Pons (tissue), 1 donor: ENCODE data around the gene MAN2A2.

Experiments
- DNase-seq: peaks from one replicate; pipeline ENCODE4 v3.0.0-alpha.2; 2016; ENCODE audit warnings: low spot score

MAN2A2 gene

DNA sequence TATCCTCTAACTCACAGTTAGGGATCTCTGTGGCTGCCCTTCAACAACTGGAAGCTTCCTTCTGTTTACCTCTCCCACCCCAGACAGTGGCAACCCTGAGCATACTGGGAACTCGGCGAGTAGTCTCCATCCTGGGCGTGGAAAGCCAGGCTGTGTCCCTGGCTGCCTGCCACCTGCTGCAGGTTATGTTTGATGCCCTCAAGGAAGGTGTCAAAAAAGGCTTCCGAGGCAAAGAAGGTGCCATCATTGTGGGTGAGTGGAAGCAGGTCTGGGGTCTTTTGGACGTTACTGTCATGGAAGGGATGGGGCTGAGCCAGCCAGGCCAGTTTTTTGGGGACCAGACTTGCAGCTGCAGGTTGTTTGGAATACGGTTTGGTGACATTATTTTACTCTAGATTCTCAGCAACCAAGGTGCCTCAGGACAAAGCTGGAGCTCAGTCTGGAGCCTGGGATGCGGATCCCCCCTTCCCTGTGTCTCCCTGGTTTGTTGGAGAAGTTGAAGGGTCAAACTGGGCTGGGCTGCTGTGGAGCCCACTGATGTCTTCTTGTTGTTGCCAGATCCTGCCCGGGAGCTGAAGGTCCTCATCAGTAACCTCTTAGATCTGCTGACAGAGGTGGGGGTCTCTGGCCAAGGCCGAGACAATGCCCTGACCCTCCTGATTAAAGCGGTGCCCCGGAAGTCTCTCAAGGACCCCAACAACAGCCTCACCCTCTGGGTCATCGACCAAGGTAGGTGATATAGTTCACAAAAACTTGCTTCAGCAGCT is 39.4 kb downstream of the MAN2A2 start:
- DNase-seq: no peak

DNA sequence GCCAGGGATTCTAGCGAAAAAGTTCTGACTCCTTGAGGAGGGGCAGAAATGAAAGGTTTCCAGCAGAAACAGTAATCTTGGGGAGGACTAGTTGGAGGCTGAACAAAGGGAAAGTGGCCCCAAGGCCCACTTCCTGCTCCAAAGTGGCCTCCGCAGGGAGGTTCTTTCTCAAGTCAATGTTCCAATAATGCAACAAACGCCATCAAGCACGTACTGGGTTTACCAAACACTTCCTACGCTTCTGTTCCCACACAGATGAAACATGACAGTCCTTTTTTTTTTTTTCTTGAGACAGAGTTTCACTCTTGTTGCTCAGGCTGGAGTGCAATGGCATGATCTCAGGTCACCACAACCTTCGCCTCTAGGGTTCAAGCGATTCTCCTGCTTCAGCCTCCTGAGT is 42.0 kb downstream of the MAN2A2 start:
- DNase-seq: no peak

DNA sequence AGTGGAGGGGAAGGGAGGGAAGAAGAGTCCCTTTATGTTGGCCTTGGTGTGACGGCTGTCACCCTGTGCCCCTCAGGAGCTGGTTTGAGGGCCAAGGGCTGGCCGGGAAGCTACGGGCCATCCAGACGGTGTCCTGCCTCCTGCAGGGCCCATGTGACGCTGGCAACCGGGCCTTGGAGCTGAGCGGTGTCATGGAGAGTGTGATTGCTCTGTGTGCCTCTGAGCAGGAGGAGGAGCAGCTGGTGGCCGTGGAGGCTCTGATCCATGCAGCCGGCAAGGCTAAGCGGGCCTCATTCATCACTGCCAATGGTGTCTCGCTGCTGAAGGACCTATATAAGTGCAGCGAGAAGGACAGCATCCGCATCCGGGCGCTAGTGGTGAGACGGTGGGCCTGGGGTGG is 43.4 kb downstream of the MAN2A2 start:
- DNase-seq: no peak

DNA sequence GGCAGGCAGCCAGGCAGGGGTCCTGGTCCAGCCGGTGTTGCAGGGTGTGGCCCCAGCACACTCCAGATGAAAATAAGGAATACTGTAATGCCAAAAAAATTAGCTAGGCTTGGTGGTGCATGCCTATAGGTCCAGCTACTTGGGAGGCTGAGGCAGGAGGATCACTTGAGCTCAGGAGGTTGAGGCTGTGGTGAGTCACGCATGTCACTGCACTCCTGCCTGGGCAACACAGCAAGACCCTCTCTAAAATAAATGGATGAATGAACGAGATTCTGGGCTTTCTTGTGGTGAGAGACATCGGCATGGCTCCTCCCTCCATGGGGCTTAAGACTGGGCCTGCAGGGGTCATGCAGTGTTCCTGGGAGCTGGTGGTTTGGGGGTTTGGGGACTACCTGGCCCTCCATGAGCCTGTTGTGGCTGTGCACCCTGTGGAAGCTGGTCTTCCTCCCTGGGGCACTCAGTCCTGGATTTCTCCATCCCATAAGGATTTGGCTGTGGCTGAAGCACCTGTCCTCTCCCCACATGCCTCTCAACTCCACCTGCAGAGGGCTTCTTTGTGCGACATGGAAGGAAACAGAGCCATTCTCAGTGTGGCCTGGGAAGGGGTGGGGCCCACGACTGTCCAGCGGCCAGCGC is 44.0 kb downstream of the MAN2A2 start:
- no peak for DNase-seq

DNA sequence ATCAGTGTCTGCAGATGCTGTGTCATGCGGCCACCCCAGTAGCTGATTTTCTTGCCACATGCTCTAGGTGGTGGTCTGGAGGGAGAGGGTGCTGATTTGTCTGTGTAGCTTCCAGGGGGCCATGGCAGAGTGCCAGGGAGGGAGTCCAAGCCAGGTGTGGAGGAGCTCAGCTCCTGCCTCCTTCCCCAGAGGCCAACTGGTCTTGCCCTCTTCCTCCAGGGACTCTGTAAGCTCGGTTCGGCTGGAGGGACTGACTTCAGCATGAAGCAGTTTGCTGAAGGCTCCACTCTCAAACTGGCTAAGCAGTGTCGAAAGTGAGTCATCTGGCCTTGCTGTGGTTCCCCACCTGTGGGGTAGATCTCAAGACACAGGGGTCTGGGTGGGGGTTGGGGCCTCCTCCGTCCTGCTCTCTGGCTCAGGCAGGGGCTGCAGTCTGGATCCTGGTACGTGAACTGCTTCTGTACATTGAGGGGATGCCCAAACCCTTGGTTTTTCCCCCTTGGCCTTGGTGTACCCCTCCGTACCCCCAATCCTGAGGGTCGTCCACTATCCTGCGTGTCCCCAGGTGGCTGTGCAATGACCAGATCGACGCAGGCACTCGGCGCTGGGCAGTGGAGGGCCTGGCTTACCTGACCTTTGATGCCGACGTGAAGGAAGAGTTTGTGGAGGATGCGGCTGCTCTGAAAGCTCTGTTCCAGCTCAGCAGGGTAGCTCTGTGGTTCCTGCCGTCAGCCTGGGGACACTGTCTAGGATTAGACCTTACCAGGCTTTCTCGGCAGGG is 44.7 kb downstream of the MAN2A2 start:
- DNase-seq: no peak

DNA sequence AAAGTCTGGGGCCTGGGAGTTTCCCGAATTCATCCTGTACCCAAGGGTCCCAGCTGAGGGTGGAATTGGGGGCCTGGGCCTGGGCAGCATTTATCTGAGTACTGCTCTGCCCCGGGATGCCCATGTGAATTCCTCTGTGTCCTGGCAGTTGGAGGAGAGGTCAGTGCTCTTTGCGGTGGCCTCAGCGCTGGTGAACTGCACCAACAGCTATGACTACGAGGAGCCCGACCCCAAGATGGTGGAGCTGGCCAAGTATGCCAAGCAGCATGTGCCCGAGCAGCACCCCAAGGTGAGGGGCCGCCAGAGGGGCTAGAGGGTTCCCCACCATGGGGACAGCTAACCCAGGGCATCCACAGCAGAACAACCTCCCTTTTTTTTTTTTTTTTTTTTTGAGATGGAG is 45.4 kb downstream of the MAN2A2 start:
- DNase-seq: no peak

DNA sequence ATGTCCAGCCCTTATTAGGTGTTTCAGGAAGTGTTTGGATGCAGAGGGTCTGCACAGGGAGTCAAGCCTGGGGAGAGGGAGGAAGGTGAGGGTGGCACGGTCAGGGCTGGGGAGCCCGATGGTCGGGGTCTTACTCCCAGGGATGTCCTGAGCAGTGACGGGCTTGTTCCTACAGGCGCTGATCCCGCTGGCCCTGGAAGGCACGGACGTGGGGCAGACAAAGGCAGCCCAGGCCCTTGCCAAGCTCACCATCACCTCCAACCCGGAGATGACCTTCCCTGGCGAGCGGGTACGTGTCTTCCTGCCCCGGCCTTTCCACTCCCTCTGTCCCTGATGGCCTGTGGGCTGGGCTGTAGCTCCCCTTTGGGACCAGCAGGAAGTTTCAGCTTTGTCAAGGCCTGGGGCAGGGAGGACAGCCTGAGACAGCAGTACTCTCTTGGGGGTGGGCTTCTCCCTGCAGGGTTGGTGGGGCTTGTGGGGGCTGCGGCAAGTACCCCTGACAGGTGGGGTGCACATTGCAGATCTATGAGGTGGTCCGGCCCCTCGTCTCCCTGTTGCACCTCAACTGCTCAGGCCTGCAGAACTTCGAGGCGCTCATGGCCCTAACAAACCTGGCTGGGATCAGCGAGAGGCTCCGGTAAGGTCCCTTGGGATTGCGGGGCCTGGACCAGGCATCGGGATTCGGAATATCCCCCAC is 47.0 kb downstream of the MAN2A2 start:
- no peak for DNase-seq

DNA sequence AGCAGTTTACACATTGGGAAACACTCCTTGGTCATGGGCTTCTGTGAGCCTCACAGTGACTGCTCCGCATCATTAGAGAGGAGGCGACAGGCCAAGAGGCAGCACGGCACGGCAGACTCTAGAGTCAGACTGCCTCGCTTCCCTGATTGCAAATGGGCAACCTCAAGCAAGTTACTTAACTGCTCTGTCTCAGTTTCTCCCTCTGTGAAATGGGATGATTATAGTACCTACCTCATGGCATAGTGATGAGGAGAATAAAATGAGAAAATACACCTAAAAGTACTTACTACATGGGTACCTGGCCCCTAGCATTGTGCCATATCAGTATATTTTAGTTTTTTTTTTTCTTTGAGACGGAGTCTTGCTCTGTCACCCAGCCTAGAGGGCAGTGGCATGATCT is 47.6 kb downstream of the MAN2A2 start:
- DNase-seq: no peak

DNA sequence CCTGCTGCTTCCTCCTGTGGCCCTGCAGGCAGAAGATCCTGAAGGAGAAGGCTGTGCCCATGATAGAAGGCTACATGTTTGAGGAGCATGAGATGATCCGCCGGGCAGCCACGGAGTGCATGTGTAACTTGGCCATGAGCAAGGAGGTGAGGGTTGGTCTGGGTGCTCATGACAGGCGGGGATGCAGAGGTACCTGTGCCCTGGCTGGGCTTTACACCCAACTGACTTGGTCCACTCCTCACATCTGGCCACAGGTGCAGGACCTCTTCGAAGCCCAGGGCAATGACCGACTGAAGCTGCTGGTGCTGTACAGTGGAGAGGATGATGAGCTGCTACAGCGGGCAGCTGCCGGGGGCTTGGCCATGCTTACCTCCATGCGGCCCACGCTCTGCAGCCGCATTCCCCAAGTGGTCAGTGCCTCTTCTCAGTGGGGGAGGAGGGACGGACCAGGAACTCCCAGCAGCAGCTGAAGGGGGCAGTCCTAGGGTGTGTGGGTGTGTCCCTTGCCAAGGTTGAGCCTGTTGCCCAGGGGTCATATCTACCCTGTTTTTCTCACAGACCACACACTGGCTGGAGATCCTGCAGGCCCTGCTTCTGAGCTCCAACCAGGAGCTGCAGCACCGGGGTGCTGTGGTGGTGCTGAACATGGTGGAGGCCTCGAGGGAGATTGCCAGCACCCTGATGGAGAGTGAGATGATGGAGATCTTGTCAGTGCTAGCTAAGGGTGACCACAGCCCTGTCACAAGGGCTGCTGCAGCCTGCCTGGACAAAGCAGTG is 50.0 kb downstream of the MAN2A2 start:
- DNase-seq: no peak

DNA sequence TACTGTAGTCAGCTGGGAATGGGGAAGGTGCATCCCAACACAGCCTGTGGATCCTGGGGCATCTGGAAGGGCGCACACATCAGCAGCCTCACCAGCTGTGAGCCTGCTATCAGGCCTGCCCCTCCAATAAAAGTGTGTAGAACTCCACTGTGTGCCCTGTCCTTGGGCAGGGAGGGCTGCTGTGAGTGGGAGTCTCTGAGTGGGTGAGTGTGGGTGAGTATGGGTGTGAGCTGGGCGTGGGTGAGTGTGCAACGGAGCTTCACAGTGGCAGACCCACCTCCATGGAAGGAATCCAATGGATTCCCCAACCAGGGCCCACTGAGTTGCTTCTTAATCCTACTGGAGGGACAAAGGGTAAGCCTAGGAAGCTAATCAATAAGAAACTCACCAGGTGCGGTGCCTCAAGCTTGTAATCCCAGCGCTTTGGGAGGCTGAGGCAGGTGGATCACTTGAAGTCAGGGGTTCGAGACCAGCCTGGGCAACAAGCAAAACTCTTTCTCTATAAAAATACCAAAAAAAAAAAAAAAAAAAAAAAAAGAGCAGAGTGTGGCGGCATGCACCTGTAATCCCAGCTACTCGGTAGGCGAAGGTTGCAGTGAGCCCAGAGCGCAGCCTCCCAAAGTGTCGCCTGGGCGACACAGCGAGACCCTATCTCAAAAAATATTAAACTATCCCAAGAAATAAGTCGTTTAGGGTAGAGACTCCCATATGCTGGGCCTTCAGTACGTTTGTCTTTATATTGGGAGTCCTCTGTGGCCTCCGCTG is 51.0 kb downstream of the MAN2A2 start:
- no peak for DNase-seq

DNA sequence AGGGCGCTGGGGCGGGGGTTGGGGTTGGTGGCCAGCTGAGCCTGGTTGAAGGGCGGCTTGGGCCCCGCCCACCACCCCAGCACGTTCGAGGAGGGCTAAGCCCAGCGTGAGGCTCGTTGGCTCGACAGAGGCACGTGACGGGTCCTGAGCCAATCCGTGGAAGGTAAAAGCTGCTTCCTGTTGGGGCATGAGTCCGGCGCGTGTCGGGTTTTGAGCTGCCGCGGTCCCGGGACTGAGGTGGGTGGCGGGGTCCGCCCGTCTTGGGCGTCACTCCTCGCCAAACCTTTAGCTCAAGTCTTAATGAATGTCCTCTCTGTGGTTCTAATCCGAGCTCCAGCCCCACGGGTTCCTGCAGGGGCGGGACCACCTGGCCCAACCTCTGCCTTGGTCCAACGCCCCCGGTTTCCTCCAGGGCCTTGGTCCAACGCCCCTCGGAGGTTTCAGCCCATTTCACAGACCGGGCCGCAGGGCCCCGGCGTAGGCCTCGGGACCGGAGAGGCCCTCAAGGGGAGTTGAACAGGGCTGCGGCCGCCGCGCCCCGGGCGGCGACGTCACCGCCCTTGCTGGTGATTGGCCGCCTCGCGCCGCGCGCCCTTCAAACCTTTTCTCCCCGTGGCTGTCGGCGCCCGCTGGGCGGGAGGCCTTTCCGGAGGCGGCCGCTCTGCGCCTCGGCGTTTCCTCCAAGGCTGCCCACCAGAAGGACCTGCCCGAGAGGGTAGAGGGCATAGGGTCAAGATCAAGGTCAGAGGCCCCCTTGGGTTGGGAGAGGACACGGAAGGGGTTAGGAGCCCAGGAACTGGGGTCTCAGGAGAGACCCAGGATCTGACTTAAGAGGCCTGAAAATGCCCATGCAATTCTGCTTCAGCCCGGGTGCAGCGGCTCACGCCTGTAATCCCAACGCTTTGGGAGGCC is 51.9 kb downstream of the MAN2A2 start, which contains the start of gene RCCD1:
Gene RCCD1, plus strand, starts transcription at position 173 of the 912 bp plus-strand sequence. CDS start 1,851 bp downstream, outside the sequence.
- DNase-seq: peak; percentile 94

DNA sequence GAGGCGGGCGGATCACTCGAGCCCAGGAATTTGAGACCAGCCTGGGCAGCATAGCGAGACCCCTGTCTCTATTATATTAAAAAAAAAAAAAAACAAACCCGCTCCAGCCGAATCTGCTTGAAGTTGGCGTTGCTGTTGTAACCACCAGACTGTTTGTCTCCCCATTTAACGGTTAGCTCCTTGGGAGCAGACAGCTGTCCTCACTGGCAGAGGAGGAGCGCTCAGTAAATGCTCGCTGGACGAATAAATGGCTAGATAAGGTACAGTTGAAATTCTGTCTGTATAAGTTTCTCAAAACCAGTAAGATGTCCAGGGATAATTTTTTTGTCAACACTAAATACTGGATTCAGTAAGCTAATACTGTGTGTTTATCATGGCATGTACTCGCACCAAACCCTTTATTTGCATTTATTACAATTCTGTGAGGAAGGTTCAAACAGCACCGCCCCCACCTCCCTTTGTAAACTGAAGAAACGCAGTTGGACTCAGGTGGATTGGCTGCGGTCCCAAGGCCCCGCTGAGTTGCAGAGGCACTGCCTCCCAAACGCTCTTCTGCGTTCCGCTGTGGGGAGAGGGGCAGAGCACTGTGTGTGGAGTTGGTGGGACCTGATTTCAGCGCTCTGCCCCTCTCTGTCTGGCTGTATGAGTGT is 52.6 kb downstream of the MAN2A2 start:
- DNase-seq: no peak

DNA sequence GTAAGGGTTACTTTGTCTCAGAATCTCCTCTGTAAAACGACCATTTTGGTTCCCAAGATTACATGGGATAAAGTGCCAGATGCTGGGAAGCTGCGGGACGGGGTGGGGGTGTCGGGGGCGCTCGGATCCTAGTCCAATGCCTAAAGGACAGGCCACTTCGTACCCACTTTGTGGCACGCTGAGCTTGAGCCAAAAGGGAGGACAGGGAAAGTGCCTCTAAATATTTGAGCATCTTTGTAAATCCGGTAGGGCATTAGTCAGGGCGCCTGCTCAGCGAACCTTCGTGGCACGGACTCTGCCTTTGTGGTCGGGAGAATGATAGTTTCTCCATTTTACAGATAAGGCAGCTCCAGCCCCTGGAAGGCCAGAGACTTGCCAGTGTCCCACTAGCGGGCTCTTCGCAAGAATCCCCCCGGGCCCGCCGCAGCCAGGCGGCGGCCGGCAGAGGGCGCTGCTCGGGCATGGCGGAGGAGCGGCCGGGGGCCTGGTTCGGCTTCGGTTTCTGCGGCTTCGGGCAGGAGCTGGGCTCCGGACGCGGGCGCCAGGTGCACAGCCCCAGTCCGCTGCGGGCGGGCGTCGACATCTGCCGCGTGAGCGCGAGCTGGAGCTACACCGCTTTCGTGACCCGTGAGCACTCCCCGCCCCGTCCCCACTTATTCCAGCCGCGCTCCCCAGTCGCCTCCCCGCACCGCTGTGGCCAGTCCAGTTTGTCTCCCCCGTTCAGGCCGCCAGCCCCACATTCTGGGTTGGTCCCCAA is 53.4 kb downstream of the MAN2A2 start:
- DNase-seq: no peak

DNA sequence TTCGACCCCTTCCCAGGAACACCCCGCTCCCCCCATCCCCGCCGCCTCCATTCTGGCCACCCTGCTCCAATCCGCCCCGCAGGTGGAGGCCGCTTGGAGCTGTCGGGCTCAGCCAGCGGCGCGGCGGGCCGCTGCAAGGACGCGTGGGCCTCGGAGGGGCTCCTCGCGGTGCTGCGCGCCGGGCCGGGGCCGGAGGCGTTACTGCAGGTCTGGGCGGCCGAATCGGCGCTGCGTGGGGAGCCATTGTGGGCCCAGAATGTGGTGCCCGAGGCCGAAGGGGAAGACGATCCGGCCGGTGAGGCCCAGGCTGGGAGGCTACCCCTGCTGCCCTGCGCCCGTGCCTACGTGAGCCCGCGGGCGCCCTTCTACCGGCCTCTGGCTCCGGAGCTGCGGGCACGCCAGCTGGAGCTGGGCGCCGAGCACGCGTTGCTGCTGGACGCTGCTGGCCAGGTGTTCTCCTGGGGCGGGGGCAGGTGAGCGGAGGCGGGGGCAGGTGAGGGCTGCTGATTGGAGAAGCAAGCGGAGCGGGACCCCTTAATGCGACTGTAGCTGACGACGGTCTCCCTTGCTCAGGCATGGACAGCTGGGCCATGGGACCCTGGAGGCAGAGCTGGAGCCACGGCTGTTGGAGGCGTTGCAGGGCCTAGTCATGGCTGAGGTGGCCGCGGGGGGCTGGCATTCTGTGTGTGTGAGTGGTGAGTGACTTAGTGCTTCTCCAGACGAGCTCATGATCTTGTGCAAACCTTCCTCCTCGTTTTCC is 54.1 kb downstream of the MAN2A2 start:
- no peak for DNase-seq

DNA sequence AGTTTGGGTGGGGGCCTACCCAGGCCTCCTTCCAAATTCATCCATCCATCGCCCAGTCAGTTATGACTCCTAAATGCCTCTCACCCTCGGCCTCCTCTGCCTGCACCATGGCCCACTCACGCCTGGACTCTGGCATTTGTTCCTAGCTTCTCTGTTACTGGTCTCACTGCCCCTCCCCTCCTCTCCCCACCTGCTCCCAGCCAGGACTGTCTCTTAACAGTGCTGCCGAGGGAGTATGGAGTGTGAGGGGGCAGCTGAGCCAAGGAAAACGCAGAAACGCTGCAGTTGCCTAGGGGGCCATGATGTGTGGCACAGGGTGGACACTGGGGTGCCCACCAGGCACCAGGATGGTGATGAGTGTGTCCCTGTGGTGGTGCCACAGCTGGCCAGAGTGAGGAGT is 54.7 kb downstream of the MAN2A2 start:
- DNase-seq: no peak

DNA sequence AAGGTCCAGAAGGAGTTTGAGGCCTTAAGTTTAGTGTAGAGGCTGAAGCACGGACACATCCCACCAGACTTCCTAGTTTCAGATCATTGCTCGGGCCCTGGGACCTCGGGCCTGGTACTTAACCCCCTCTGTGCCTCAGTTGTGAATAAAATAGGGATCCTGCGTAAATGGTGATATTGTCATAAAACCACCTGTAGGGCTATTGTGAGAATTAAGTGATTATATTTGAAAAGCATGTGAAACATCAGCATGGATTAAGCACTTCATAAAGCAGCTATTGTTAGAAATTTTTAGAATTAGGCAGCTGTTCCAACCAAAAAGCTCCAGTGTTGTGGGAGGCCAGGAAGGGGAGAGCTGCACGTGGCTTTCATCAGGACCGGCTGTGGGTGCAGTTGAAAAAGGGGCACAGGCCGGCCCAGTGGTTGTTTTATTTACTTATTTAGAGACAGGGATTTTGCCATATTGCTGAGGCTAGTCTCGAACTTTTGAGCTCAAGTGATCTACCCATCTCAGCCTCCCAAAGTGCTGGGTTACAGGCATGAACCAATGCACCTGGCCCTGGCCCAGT is 56.0 kb downstream of the MAN2A2 start:
- DNase-seq: no peak

DNA sequence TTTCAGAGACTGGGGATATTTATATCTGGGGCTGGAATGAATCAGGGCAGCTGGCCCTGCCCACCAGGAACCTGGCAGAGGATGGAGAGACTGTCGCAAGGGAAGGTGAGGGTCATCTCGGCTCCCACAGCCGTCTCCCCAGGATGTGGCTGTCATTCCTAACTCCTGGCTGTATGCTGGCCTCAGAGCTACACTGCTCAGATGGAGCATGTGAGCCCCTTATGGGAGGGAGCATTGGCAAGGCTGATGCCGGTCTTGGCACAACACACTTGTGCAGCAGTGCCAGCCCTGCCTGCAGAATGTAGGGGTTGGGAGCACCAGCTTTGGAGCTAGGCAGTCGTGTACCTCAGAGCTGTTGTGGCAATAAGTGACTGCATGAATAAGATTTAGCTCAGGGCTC is 56.8 kb downstream of the MAN2A2 start:
- DNase-seq: peak; percentile 64
